SU-DHL-6 (cell line): Measurements from ENCODE around the gene DCAF12.

Experiments used
- EZH2phosphoT487 ChIP-seq: fragments of 200-600 bp; sonication (generic), shearing (Covaris generic); conservative IDR thresholded peaks from 2 replicates; pipeline ENCODE4 v1.6.1; 2018; ENCODE audit warnings: mild to moderate bottlenecking, antibody characterized with exemption, low read length, moderate library complexity, mixed read lengths
- TF ChIP-seq, protein P1 (sequence below): fragments of 200-600 bp; sonication (generic); IDR thresholded peaks from one replicate; pipeline ENCODE4 v1.5.1; 2017; ENCODE audit warnings: antibody characterized with exemption, mild to moderate bottlenecking, low read length, moderate library complexity; ENCODE audit not compliant: insufficient read depth, poor library complexity, severe bottlenecking

DNA sequence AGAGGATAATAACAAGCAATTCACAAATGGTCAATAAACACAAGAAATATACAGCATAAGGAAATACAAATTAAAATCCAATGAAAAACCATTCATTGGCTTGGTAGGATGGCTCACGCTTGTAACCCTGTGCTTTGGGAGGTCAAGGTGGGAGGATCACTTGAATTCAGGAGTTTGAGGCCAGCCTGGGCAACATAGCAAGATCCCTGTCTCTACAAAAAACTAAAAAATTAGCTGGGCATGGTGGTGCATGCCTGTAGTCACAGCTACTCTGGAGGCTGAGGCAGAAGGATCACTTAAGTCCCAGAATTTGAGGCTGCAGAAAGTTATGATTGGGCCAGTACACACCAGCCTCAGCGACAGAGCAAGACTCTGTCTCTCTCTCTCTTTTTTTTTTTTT lies 31.4 kb upstream of the DCAF12 start:
- TF ChIP-seq, protein P1, sequence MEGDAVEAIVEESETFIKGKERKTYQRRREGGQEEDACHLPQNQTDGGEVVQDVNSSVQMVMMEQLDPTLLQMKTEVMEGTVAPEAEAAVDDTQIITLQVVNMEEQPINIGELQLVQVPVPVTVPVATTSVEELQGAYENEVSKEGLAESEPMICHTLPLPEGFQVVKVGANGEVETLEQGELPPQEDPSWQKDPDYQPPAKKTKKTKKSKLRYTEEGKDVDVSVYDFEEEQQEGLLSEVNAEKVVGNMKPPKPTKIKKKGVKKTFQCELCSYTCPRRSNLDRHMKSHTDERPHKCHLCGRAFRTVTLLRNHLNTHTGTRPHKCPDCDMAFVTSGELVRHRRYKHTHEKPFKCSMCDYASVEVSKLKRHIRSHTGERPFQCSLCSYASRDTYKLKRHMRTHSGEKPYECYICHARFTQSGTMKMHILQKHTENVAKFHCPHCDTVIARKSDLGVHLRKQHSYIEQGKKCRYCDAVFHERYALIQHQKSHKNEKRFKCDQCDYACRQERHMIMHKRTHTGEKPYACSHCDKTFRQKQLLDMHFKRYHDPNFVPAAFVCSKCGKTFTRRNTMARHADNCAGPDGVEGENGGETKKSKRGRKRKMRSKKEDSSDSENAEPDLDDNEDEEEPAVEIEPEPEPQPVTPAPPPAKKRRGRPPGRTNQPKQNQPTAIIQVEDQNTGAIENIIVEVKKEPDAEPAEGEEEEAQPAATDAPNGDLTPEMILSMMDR, result no peak
- no peak for TF ChIP-seq EZH2phosphoT487
